T1000 (cell line): ENCODE data around the gene MAPKBP1.

Experiments
- DNase-seq: peaks from one replicate; lab custom pipeline; 2025; ENCODE audit warnings: mixed read lengths; lab: John Stamatoyannopoulos, UW

The MAPKBP1 gene

DNA sequence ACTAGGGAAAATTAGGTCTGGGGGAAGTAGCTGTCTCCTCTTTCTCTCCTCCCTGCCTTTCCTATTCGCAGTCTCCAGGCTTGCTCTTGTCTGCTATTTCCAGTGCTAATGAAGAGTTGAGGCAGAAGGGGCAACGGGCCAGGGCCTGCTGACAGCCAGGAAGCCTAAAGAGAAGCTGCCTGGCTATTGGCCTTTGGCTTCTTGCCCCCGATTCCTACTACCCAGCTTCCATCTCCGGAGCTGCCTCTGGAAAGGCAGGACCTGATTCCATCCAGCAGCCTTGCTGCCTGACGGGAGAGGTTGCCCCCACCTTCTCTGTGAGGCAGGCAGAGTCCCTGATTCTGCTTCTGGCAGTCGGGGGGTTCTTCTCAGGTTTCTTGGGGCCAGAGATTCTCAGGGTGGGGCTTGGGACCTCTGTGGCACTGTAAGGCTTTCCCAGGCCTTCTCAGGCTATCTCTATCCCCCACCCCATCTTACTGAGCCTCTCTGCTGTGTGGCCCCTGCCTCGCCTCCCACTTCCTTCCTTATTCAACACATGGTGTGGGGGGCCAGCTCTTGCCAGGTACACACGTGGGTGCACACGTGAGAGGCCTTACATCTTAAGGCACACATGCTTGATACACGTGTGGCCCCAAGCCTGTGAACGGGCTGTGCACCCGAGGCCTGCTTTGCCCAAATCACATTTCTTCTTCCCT, 35.4 kb downstream of the MAPKBP1 start:
- no peak for DNase-seq

- DNase-seq = no peak
These were observed 36.6 kb downstream of the MAPKBP1 start for GRCh38 chr15:41810651-41811431.

GRCh38 chr15:41811432-41812195, 37.3 kb downstream of the MAPKBP1 start:
- DNase-seq = peak; percentile 66

- no peak for DNase-seq
These were observed 38.6 kb downstream of the MAPKBP1 start for GRCh38 chr15:41812820-41813375.

GRCh38 chr15:41813426-41813825, 39.1 kb downstream of the MAPKBP1 start:
- no peak for DNase-seq

GRCh38 chr15:41814534-41814933, 40.2 kb downstream of the MAPKBP1 start:
- no peak for DNase-seq

DNA sequence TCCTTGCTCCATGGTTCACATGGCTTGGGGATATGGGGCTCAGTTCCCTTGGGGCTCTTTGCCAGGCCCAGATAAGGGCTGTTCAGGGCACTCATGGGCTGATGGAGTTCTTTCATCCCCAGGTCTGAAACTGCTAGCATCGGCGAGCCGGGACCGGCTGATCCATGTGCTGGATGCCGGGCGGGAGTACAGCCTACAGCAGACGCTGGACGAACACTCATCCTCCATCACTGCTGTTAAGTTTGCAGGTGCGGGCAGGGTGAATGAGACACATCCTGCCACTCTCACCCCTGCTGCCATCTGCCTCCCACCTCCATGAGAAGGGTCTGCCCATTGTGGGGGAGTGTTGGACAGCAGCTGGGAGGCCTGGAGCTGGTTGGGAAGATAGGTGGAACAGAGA, 42.5 kb downstream of the MAPKBP1 start:
- DNase-seq = no peak

DNA sequence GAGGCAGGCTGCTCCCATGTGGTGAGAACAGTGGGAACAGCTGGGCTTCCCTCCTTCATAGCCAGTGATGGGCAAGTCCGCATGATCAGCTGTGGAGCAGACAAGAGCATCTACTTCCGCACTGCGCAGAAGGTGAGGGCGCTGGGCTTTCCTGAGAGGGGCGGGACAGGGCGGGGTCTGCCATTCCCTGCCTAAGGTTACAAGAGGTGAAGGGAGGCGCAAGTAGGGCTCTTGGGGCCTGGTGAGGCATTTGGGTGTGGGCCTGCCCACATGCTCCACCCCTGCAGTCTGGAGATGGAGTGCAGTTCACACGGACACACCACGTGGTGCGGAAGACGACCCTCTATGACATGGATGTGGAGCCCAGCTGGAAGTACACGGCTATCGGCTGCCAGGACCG, 43.0 kb downstream of the MAPKBP1 start:
- no peak for DNase-seq

DNA sequence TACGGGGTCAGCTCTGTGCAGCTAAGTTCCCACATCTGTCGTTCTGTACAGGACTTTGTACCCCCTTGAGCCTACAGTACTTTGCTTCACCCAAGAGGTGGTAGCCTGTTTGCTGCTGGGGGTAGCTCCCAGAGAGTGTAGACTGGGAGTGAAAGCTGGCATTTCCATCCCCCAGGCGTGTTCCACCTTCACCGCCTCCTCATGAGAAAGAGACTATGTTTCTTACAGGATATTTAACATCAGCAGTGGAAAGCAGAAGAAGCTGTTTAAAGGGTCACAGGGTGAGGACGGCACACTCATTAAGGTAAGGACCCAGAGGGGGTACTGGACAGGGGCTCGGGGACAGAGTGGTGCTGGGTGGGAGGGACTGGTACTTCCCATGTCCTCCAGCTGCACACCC, 43.5 kb downstream of the MAPKBP1 start:
- no peak for DNase-seq

GRCh38 chr15:41819455-41820050, 45.3 kb downstream of the MAPKBP1 start:
- DNase-seq = no peak

- DNase-seq = no peak
These were observed 46.6 kb downstream of the MAPKBP1 start for GRCh38 chr15:41820791-41821423.

DNA sequence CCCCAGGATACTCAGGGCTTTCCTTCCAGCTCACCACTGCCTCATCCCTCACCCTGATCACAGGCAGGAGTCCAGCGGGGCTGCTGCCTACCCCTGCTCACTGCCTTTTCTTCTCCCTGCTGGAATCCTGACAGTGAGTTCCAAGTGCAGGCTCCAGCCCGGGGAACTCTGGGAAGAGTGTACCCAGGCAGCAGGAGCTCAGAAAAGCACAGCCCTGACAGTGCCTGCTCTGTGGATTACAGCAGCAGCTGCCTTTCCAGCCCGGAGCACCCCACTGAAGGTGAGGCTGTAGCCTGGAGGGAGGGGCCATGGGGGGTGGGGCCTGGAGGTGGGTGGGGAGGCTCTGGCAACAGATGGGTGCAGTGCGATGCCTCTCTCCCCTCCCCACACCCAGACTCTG, 47.5 kb downstream of the MAPKBP1 start:
- DNase-seq = no peak

DNA sequence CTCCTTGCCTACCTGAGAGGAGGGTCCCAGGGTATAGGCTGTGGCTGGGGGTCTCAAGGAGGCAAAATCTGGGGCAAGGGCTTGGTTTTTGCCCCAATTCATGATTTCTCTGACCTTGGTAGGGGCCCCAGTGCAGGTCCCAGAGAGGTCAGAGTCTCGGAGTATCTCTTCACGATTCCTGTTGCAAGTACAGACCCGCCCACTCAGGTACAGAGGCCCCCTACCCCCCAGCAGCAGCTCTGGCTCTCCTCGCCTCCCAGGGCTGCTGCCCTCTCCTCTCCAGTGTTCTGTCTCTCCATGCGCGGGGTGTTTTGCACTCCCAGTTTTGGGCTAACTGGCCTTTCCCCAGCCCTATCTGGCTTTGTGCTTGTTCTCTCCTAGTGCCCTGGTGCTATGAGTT, 48.2 kb downstream of the MAPKBP1 start:
- no peak for DNase-seq

GRCh38 chr15:41822957-41823356, 48.7 kb downstream of the MAPKBP1 start:
- DNase-seq = no peak

DNA sequence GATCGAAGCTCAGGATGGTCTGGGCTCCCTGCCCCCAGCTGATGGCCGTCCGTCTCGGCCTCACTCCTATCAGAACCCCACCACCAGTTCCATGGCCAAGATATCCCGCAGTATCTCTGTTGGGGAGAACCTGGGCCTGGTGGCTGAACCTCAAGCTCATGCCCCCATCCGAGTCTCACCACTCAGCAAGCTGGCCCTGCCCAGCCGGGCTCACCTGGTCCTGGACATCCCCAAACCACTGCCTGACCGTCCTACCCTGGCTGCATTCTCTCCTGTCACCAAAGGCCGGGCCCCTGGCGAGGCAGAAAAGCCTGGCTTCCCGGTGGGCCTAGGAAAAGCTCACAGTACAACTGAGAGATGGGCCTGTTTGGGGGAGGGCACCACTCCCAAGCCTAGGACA, 49.2 kb downstream of the MAPKBP1 start:
- no peak for DNase-seq

GRCh38 chr15:41824062-41824745, 49.9 kb downstream of the MAPKBP1 start:
- DNase-seq = no peak

DNA sequence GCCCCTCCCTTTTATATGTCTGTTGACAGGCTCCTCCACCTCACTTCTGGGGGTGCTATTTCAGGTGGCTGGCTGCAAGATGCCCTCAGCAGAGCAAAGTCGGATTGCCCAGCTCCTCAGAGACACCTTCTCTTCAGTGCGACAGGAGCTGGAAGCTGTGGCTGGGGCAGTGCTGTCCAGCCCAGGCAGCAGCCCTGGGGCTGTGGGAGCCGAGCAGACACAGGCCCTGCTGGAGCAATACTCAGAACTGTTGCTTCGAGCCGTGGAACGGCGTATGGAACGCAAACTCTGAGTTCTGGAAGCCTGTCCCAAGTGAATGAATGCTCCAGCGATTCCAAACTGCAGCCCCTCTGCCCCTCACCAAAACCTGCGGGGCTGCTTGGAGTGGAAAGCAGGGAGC, 50.9 kb downstream of the MAPKBP1 start:
- DNase-seq = no peak

- no peak for DNase-seq
These were observed 51.6 kb downstream of the MAPKBP1 start for GRCh38 chr15:41825572-41826535.

GRCh38 chr15:41827290-41827879, 53.1 kb downstream of the MAPKBP1 start:
- DNase-seq = no peak
